IMR-90 (cell line): ENCODE data around the gene AIFM2. TPM values are rescaled to one million over a fixed set of nuclear protein-coding genes. Genes with fewer than 3 reads are reported as not detected.
A peak's percentile ranks its signal among the peaks of the same experiment; 100 is the strongest.

Source experiments
- ATAC-seq: fragments of 200-7000 bp; cut with Tn5 transposase; 2 replicates; pipeline ENCODE4 v1.9.1; 2020; ENCODE audit warnings: low read depth, mild to moderate bottlenecking, moderate library complexity
- BruUV-seq: library from RNA; stranded (reverse); fragments of 400-500 nt; replicated peaks from 2 replicates; lab custom pipeline; 2021; lab: Mats Ljungman, UMichigan
- CTCF ChIA-PET: fragments of 300-600 bp; formaldehyde crosslinking; extraction: SDS; loops from one replicate; lab custom pipeline; 2021; ENCODE audit warnings: antibody characterized with exemption; lab: Yijun Ruan, JAX
- POLR2A ChIA-PET: fragments of 300-600 bp; sonication (Branson Sonifier 250); formaldehyde crosslinking; loops from one replicate; lab custom pipeline; 2022; ENCODE audit warnings: antibody characterized with exemption; ENCODE audit not compliant: unreplicated experiment; lab: Charles Lee
- DNase-seq: peaks from one replicate; pipeline ENCODE4 v3.0.0; 2013
- H2AFZ ChIP-seq: replicated peaks from 2 replicates; pipeline ENCODE3; 2013; ENCODE audit warnings: low read length, mild to moderate bottlenecking; ENCODE audit not compliant: poor library complexity
- H2AK5ac ChIP-seq: 2 replicates; pipeline ENCODE4 v1.6.1; 2013; ENCODE audit warnings: low read depth, low read length, inconsistent platforms
- H2AK9ac ChIP-seq: replicated peaks from 2 replicates; pipeline ENCODE3; 2013; ENCODE audit warnings: mild to moderate bottlenecking, low read depth, low read length, moderate library complexity; ENCODE audit not compliant: poor library complexity
- H2BK120ac ChIP-seq: 2 replicates; pipeline ENCODE4 v1.6.1; 2013; ENCODE audit warnings: low read depth, low read length, inconsistent platforms
- H2BK15ac ChIP-seq: 3 replicates; pipeline ENCODE4 v1.6.1; 2013; ENCODE audit warnings: low read depth, low read length, inconsistent platforms
- H2BK20ac ChIP-seq: 2 replicates; pipeline ENCODE4 v1.6.1; 2013; ENCODE audit warnings: low read depth, mild to moderate bottlenecking, inconsistent platforms, low read length, moderate library complexity
- H2BK5ac ChIP-seq: 2 replicates; pipeline ENCODE4 v1.6.1; 2013; ENCODE audit warnings: mild to moderate bottlenecking, low read depth, low read length, inconsistent platforms; ENCODE audit not compliant: poor library complexity, severe bottlenecking
- H3K14ac ChIP-seq: replicated peaks from 2 replicates; pipeline ENCODE4 v1.6.1; 2013; ENCODE audit warnings: low read depth, low read length, inconsistent platforms
- H3K18ac ChIP-seq: 2 replicates; pipeline ENCODE4 v1.6.1; 2013; ENCODE audit warnings: low read depth, low read length, control low read depth
- H3K23ac ChIP-seq: 2 replicates; pipeline ENCODE4 v1.6.1; 2013; ENCODE audit warnings: low read depth, low read length, inconsistent platforms
- H3K27ac ChIP-seq: 2 replicates; pipeline ENCODE4 v1.5.1; 2013; ENCODE audit warnings: mild to moderate bottlenecking, control low read depth, low read length; ENCODE audit not compliant: insufficient read depth
- H3K27me3 ChIP-seq: 2 replicates; pipeline ENCODE4 v1.6.1; 2013; ENCODE audit warnings: low read length; ENCODE audit not compliant: control insufficient read depth, insufficient read depth
- H3K36me3 ChIP-seq: 2 replicates; pipeline ENCODE4 v1.6.1; 2013; ENCODE audit warnings: low read length, mixed read lengths; ENCODE audit not compliant: control insufficient read depth, insufficient read depth
- H3K4ac ChIP-seq: 2 replicates; pipeline ENCODE4 v1.6.1; 2013; ENCODE audit warnings: low read depth, low read length, inconsistent platforms
- H3K4me1 ChIP-seq: 2 replicates; pipeline ENCODE4 v1.6.1; 2013; ENCODE audit warnings: low read length, mixed read lengths; ENCODE audit not compliant: control insufficient read depth, insufficient read depth
- H3K4me2 ChIP-seq: 2 replicates; pipeline ENCODE4 v1.6.1; 2013; ENCODE audit warnings: low read depth, mild to moderate bottlenecking, control low read depth, low read length, moderate library complexity
- H3K4me3 ChIP-seq: 2 replicates; pipeline ENCODE4 v1.5.1; 2013; ENCODE audit warnings: low read depth, mild to moderate bottlenecking, control low read depth, low read length, moderate library complexity; ENCODE audit not compliant: insufficient read depth
- H3K56ac ChIP-seq: 2 replicates; pipeline ENCODE4 v1.6.1; 2013; ENCODE audit warnings: low read length, inconsistent platforms; ENCODE audit not compliant: insufficient read depth; ENCODE audit errors: extremely low read depth
- H3K79me1 ChIP-seq, 2 experiments: 2 replicates each; pipeline ENCODE4 v1.6.1; 2013; ENCODE audit warnings: low read length in 2 of 2, inconsistent platforms in 1 of 2, low read depth in 1 of 2
- H3K9ac ChIP-seq: 2 replicates; pipeline ENCODE4 v1.6.1; 2013; ENCODE audit warnings: low read depth, low read length, control low read depth
- H3K9me1 ChIP-seq: 2 replicates; pipeline ENCODE4 v1.6.1; 2013; ENCODE audit warnings: low read length, inconsistent platforms; ENCODE audit not compliant: insufficient read depth
- H3K9me3 ChIP-seq: 2 replicates; pipeline ENCODE4 v1.6.1; 2013; ENCODE audit warnings: low read length; ENCODE audit not compliant: control insufficient read depth, insufficient read depth
- H4K20me1 ChIP-seq: 2 replicates; pipeline ENCODE4 v1.6.1; 2013; ENCODE audit warnings: low read length, inconsistent platforms; ENCODE audit not compliant: insufficient read depth
- H4K5ac ChIP-seq: 2 replicates; pipeline ENCODE4 v1.6.1; 2013; ENCODE audit warnings: mild to moderate bottlenecking, low read depth, low read length, control low read depth
- H4K8ac ChIP-seq, 2 experiments: 2 replicates each; pipeline ENCODE4 v1.6.1; 2013; ENCODE audit warnings: low read depth in 2 of 2, low read length in 2 of 2, control low read depth in 1 of 2, inconsistent platforms in 1 of 2
- H4K91ac ChIP-seq: 2 replicates; pipeline ENCODE4 v1.6.1; 2013; ENCODE audit warnings: low read depth, low read length, inconsistent platforms; ENCODE audit not compliant: insufficient read depth
- MAZ ChIP-seq: IDR thresholded peaks from 2 replicates; pipeline ENCODE4 v1.6.1; 2012; ENCODE audit warnings: low read depth, mild to moderate bottlenecking, low read length, improper control_type of control experiment, moderate library complexity, borderline replicate concordance
- NFE2L2 ChIP-seq: fragments of 150-350 bp; IDR thresholded peaks from 2 replicates; pipeline ENCODE4 v1.6.1; 2016; ENCODE audit warnings: low read depth, mild to moderate bottlenecking, low read length
- WGBS, 2 experiments: methylation state at CpG; one replicate each; pipeline versions ENCODE4 v1.1.5 to v1.1.7; 2013; ENCODE audit warnings: missing lambda C conversion rate in 2 of 2; ENCODE audit not compliant: insufficient read length in 1 of 2; ENCODE audit errors: extremely low coverage in 2 of 2; 5-methylcytosine and 5-hydroxymethylcytosine counted together
- dilution Hi-C: fragments of 300-500 bp; cut with HindIII; formaldehyde crosslinking; loops from one replicate; pipeline ENCODE4 v1.14.3; 2018; ENCODE audit warnings: low sequenced_read_pairs; ENCODE audit not compliant: unreplicated experiment
- in situ Hi-C: fragments of 300-500 bp; cut with MboI; formaldehyde crosslinking; loops from 3 replicates; pipeline ENCODE4 v1.14.3; 2019; ENCODE audit warnings: low sequenced_read_pairs, inconsistent platforms, mixed read lengths
- intact Hi-C: fragments of 100-400 bp; cut with micrococcal nuclease; formaldehyde crosslinking; loops from 2 replicates; pipeline ENCODE4 v1.10.0; 2022
- polyA plus RNA-seq, 3 experiments: library from polyadenylated mRNA; depleted of rRNA; stranded (reverse); fragments of >200 nt; gene quantifications; 2 replicates each; pipeline ENCODE4 v1.2.3, GENCODE V29; 2012; ENCODE audit warnings: low replicate concordance in 1 of 3
- total RNA-seq: library from RNA; depleted of rRNA; stranded (reverse); fragments of >200 nt; gene quantifications from 2 replicates; pipeline ENCODE4 v1.2.3, GENCODE V29; 2012

AIFM2 gene
- total and polyA plus RNA-seq, 2 of the 4 experiments (the other 2 are of a cell fraction): 2.0 to 4.6 TPM

- H4K8ac ChIP-seq: peak overlapping the region in 1 of 2 experiments; percentile 16; a peak in 2 of 4 replicates
- peak overlapping the region; percentile 51 for H3K14ac ChIP-seq
- H2AK9ac ChIP-seq: no peak overlapping the region
- peak overlapping the region; percentile 80 for H3K4me2 ChIP-seq
- H3K18ac ChIP-seq: no peak overlapping the region
- peaks cover 7% of the 10 kb centered on the region for H3K36me3 ChIP-seq
- no peaks in the 10 kb centered on the region for H3K9me3 ChIP-seq
- no peak overlapping the region for H2BK15ac ChIP-seq
- CTCF ChIA-PET: interaction anchor here (0.7 kb wide), 1 partner anchor 23 kb away, joined by 3 read pairs; the partner anchor contains the start of gene TYSND1
- H3K4me1 ChIP-seq: peaks cover 12% of the 10 kb centered on the region
- BruUV-seq: no TSS peak
- peak overlapping the region; percentile 91 for H3K23ac ChIP-seq
- TF ChIP-seq NFE2L2 (no peak), MAZ (no peak)
- WGBS, 2 experiments: no CpG with 5 or more reads among the region's 2 CpGs
- no peak overlapping the region for H2BK20ac ChIP-seq
- H4K5ac ChIP-seq: no peak overlapping the region
- no peak overlapping the region for H4K91ac ChIP-seq
- no peak overlapping the region for H2AK5ac ChIP-seq
- H3K27ac ChIP-seq: no peak overlapping the region
- peak overlapping the region; percentile 12; the same call in 1 of the 2 replicates for H3K9ac ChIP-seq
- peaks cover 62% of the 10 kb centered on the region for H4K20me1 ChIP-seq
- H3K4me3 ChIP-seq: peak overlapping the region; percentile 99
- H3K9me1 ChIP-seq: peaks cover 17% of the 10 kb centered on the region
- H3K4ac ChIP-seq: no peak overlapping the region
- H3K56ac ChIP-seq: no peak overlapping the region
- H2BK5ac ChIP-seq: peak overlapping the region; percentile 5
- DNase-seq (no peak), ATAC-seq (no peak)
- H3K79me1 ChIP-seq: peaks cover 5 to 35% of the 10 kb centered on the region in 2 experiments
- POLR2A ChIA-PET: interaction anchor here (0.5 to 2.2 kb wide), 2 partner anchors 14 to 22 kb away, joined by 4 to 9 read pairs; no protein-coding TSS in a partner anchor
- no peak overlapping the region for H2AFZ ChIP-seq
- H3K27me3 ChIP-seq: no peaks in the 10 kb centered on the region
- H2BK120ac ChIP-seq: no peak overlapping the region
- dilution Hi-C loops (no loop called here), intact Hi-C loops (no loop called here), in situ Hi-C loops (no loop called here)
Observed at GRCh38 chr10:70169011-70169410, 36.4 kb upstream of the AIFM2 start.
